ENCODE results near the gene LDLRAP1. TPM values are rescaled to one million over a fixed set of nuclear protein-coding genes. Genes with fewer than 3 reads are reported as not detected.
A peak's percentile ranks its signal among the peaks of the same experiment; 100 is the strongest.

LDLRAP1 gene
- total RNA-seq, 1 experiment from 2014 or later = 29.2 TPM

- H3K9me2 ChIP-seq (ENCODE audit: insufficient read depth) = no peaks in the 10 kb centered on the region
- H3K4me1 ChIP-seq (replicated peaks; ENCODE audit: insufficient read depth) = peaks cover 21% of the 10 kb centered on the region
- no peak overlapping the region for H2AFZ ChIP-seq
- no peaks in the 10 kb centered on the region for H4K20me1 ChIP-seq (ENCODE audit: insufficient read depth)
- H3K27me3 ChIP-seq (ENCODE audit: insufficient read depth, low read depth) = no peaks in the 10 kb centered on the region
- H3K9me3 ChIP-seq (ENCODE audit: insufficient read depth, low read depth) = no peaks in the 10 kb centered on the region
- 0 out of 2 replicates have a peak overlapping the region, but pooled peaks have one; percentile 28 for H3K4me2 ChIP-seq
- no peak overlapping the region for H3K4me3 ChIP-seq
- intact Hi-C loops (cut with micrococcal nuclease; ENCODE audit: unreplicated experiment) = loop anchor here (5.0 kb wide), 1 partner anchor 311 kb away; no protein-coding TSS in a partner anchor
- 0 out of 2 replicates have a peak overlapping the region, but pooled peaks have one; percentile 39 for H3K27ac ChIP-seq
- H3F3A ChIP-seq (ENCODE audit: insufficient read depth, low read depth) = peaks cover 10% of the 10 kb centered on the region; the same call in 1 of the 2 replicates
- TF ChIP-seq, protein P1, sequence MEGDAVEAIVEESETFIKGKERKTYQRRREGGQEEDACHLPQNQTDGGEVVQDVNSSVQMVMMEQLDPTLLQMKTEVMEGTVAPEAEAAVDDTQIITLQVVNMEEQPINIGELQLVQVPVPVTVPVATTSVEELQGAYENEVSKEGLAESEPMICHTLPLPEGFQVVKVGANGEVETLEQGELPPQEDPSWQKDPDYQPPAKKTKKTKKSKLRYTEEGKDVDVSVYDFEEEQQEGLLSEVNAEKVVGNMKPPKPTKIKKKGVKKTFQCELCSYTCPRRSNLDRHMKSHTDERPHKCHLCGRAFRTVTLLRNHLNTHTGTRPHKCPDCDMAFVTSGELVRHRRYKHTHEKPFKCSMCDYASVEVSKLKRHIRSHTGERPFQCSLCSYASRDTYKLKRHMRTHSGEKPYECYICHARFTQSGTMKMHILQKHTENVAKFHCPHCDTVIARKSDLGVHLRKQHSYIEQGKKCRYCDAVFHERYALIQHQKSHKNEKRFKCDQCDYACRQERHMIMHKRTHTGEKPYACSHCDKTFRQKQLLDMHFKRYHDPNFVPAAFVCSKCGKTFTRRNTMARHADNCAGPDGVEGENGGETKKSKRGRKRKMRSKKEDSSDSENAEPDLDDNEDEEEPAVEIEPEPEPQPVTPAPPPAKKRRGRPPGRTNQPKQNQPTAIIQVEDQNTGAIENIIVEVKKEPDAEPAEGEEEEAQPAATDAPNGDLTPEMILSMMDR (conservative IDR thresholded peaks at IDR 0.05) = 0 out of 2 replicates have a peak, but pooled peaks have one; percentile 22
- TF ChIP-seq EZH2 (IDR thresholded peaks at IDR 0.05; ENCODE audit: low read depth) = no peak
- POLR2A ChIA-PET (ENCODE audit: unreplicated experiment) = interaction anchor here (0.6 to 0.8 kb wide), 2 partner anchors 222 to 249 kb away, joined by 3 to 4 read pairs; no protein-coding TSS in a partner anchor
- DNase-seq = peak in 1 of 2 experiments; percentile 71
- no TSS peak for BruUV-seq (replicated peaks)
- CTCF ChIA-PET = interaction anchor here (0.7 kb wide), 1 partner anchor 84 kb away, joined by 7 read pairs; no protein-coding TSS in a partner anchor
- H3K36me3 ChIP-seq (ENCODE audit: low read depth) = no peaks in the 10 kb centered on the region
- H3K79me2 ChIP-seq (ENCODE audit: low read depth) = no peaks in the 10 kb centered on the region
These were observed 42.0 kb upstream of the LDLRAP1 start for GRCh38 chr1:25501235-25502058.

DNA sequence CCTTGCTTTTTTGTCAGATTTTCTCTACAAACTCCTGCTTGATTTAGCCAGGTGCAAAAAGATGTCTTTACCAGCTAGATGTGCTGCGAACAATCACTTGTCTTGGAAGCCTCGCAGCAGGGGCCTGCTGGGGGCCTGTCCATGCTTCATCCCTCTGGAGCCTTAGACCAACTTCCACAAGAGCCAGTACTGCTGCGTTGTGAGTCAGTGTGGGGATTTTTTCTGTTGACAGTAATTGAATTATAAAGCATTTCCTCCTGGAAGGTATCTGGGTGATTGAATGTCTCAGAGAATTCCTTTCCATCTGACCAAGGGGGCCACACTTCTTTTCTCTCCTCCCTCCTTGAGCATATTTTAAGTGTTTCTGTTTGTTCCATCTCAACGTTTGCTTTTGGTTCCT, 40.4 kb upstream of the LDLRAP1 start:
- Histone ChIP-seq H3K27me3 (ENCODE audit: insufficient read depth, low read depth) (no peaks in the 10 kb centered on the region), H3K9me2 (ENCODE audit: insufficient read depth) (no peaks in the 10 kb centered on the region), H3K36me3 (ENCODE audit: low read depth) (no peaks in the 10 kb centered on the region), H3K9me3 (ENCODE audit: insufficient read depth, low read depth) (no peaks in the 10 kb centered on the region), H3K4me1 (replicated peaks; ENCODE audit: insufficient read depth) (peaks cover 21% of the 10 kb centered on the region), H3F3A (ENCODE audit: insufficient read depth, low read depth) (peaks cover 10% of the 10 kb centered on the region; the same call in 1 of the 2 replicates), H3K27ac (no peak overlapping the region), H3K4me3 (no peak overlapping the region), H3K4me2 (no peak overlapping the region), H2AFZ (no peak overlapping the region), H4K20me1 (ENCODE audit: insufficient read depth) (no peaks in the 10 kb centered on the region), H3K79me2 (ENCODE audit: low read depth) (no peaks in the 10 kb centered on the region)
- no peak for TF ChIP-seq EZH2 (IDR thresholded peaks at IDR 0.05; ENCODE audit: low read depth)
- TF ChIP-seq, protein P1 (conservative IDR thresholded peaks at IDR 0.05) = no peak
- DNase-seq = no peak
- intact Hi-C loops (cut with micrococcal nuclease; ENCODE audit: unreplicated experiment) = loop anchor here (5.0 kb wide), 1 partner anchor 309 kb away; no protein-coding TSS in a partner anchor
- no TSS peak for BruUV-seq (replicated peaks)
- ChIA-PET CTCF (interaction anchor here (0.7 kb wide), 1 partner anchor 319 kb away, joined by 5 read pairs; no protein-coding TSS in a partner anchor), POLR2A (ENCODE audit: unreplicated experiment) (no interaction called here)

GRCh38 chr1:25503551-25504426, 39.6 kb upstream of the LDLRAP1 start:
- ChIA-PET POLR2A (ENCODE audit: unreplicated experiment) (no interaction called here), CTCF (interaction anchor here (0.8 to 1.3 kb wide), 2 partner anchors 17 to 19 kb away, joined by 3 read pairs; no protein-coding TSS in a partner anchor)
- Histone ChIP-seq H3K4me3 (no peak overlapping the region), H3K27ac (no peak overlapping the region), H3K9me2 (ENCODE audit: insufficient read depth) (no peaks in the 10 kb centered on the region), H3K4me2 (no peak overlapping the region), H3K79me2 (ENCODE audit: low read depth) (no peaks in the 10 kb centered on the region), H2AFZ (no peak overlapping the region), H4K20me1 (ENCODE audit: insufficient read depth) (no peaks in the 10 kb centered on the region), H3K27me3 (ENCODE audit: insufficient read depth, low read depth) (no peaks in the 10 kb centered on the region), H3K4me1 (replicated peaks; ENCODE audit: insufficient read depth) (peaks cover 21% of the 10 kb centered on the region), H3K9me3 (ENCODE audit: insufficient read depth, low read depth) (no peaks in the 10 kb centered on the region), H3K36me3 (ENCODE audit: low read depth) (no peaks in the 10 kb centered on the region), H3F3A (ENCODE audit: insufficient read depth, low read depth) (peaks cover 10% of the 10 kb centered on the region; the same call in 1 of the 2 replicates)
- BruUV-seq (replicated peaks) = no TSS peak
- TF ChIP-seq EZH2 (IDR thresholded peaks at IDR 0.05; ENCODE audit: low read depth) = no peak
- TF ChIP-seq, protein P1 (conservative IDR thresholded peaks at IDR 0.05) = peak; percentile 66
- intact Hi-C loops (cut with micrococcal nuclease; ENCODE audit: unreplicated experiment) = loop anchor here (2.0 to 5.0 kb wide), 2 partner anchors 293 to 309 kb away; no protein-coding TSS in a partner anchor
- DNase-seq = peak; percentile 53 to 76

All from PC-9 (cell line).